GM18907 (cell line): ENCODE results near the gene YPEL2.

Source experiments
- ATAC-seq: cut with Tn5 transposase; IDR thresholded peaks from one replicate; pipeline ENCODE4 v1.9.1; 2021; ENCODE audit warnings: mild to moderate bottlenecking, moderate library complexity; ENCODE audit not compliant: unreplicated experiment

Gene YPEL2

GRCh38 chr17:59330053-59330942, 1.2 kb upstream of the YPEL2 start:
- no peak for ATAC-seq

- peak; percentile 11 for ATAC-seq
Measured at GRCh38 chr17:59331929-59332748, 684 bp downstream of the YPEL2 start.

- ATAC-seq = no peak
Measured at GRCh38 chr17:59332749-59333377, 1.4 kb downstream of the YPEL2 start.

GRCh38 chr17:59333836-59334235, 2.4 kb downstream of the YPEL2 start:
- ATAC-seq = no peak

GRCh38 chr17:59335685-59336084, 4.2 kb downstream of the YPEL2 start:
- ATAC-seq = no peak

- no peak for ATAC-seq
Measured at GRCh38 chr17:59337741-59338299, 6.4 kb downstream of the YPEL2 start.

- no peak for ATAC-seq
Measured at GRCh38 chr17:59338498-59338897, 7.0 kb downstream of the YPEL2 start.

- ATAC-seq = no peak
Measured at GRCh38 chr17:59341922-59342321, 10.5 kb downstream of the YPEL2 start.

- no peak for ATAC-seq
Measured at GRCh38 chr17:59342681-59343131, 11.3 kb downstream of the YPEL2 start.

GRCh38 chr17:59345476-59345875, 14.0 kb downstream of the YPEL2 start:
- ATAC-seq = no peak

GRCh38 chr17:59346341-59346740, 14.9 kb downstream of the YPEL2 start:
- no peak for ATAC-seq

GRCh38 chr17:59346876-59347407, 15.5 kb downstream of the YPEL2 start:
- no peak for ATAC-seq

- no peak for ATAC-seq
Measured at GRCh38 chr17:59347975-59348391, 16.5 kb downstream of the YPEL2 start.

- no peak for ATAC-seq
Measured at GRCh38 chr17:59349178-59349577, 17.7 kb downstream of the YPEL2 start.

- no peak for ATAC-seq
Measured at GRCh38 chr17:59353106-59353854, 21.8 kb downstream of the YPEL2 start.

GRCh38 chr17:59353936-59354755, 22.7 kb downstream of the YPEL2 start:
- ATAC-seq = no peak

GRCh38 chr17:59355030-59355701, 23.7 kb downstream of the YPEL2 start:
- no peak for ATAC-seq

- no peak for ATAC-seq
Measured at GRCh38 chr17:59355702-59356325, 24.4 kb downstream of the YPEL2 start.
